ENCODE data around the gene SMIM7. TPM values are rescaled to one million over a fixed set of nuclear protein-coding genes. Genes with fewer than 3 reads are reported as not detected.

SMIM7 gene
- total RNA-seq, 2 experiments from 2014 or later, result 48.1 to 59.2 TPM

- Mint-ChIP-seq H3K27ac (no peak overlapping the region), H3K4me3 (no peak overlapping the region), H3K27me3 (no peaks in the 10 kb centered on the region), H3K9me3 (no peaks in the 10 kb centered on the region), H3K4me1 (peaks cover 32% of the 10 kb centered on the region), H3K36me3 (no peaks in the 10 kb centered on the region)
- DNase-seq, result no peak
Observed at GRCh38 chr19:16601378-16602052, 58.4 kb downstream of the SMIM7 start.

- no peak overlapping the region for H3K4me3 Mint-ChIP-seq
- H3K27ac Mint-ChIP-seq, result no peak overlapping the region
- no peaks in the 10 kb centered on the region for H3K27me3 Mint-ChIP-seq
- no peaks in the 10 kb centered on the region for H3K9me3 Mint-ChIP-seq
- no peaks in the 10 kb centered on the region for H3K36me3 Mint-ChIP-seq
- peaks cover 37% of the 10 kb centered on the region for H3K4me1 Mint-ChIP-seq
- DNase-seq, result no peak
Observed at GRCh38 chr19:16600824-16601223, 59.1 kb downstream of the SMIM7 start.

GRCh38 chr19:16599655-16600346 lies 60.1 kb downstream of the SMIM7 start:
- H3K9me3 Mint-ChIP-seq, result no peaks in the 10 kb centered on the region
- no peak overlapping the region for H3K4me3 Mint-ChIP-seq

GRCh38 chr19:16598848-16599247 lies 61.1 kb downstream of the SMIM7 start:
- Mint-ChIP-seq H3K27me3 (no peaks in the 10 kb centered on the region), H3K27ac (no peak overlapping the region), H3K36me3 (no peaks in the 10 kb centered on the region), H3K9me3 (no peaks in the 10 kb centered on the region), H3K4me1 (peaks cover 42% of the 10 kb centered on the region), H3K4me3 (no peak overlapping the region)
- DNase-seq, result no peak

More at GRCh38 chr19:16599655-16600346, 60.1 kb downstream of the SMIM7 start:
- Mint-ChIP-seq H3K27me3 (no peaks in the 10 kb centered on the region), H3K27ac (no peak overlapping the region), H3K4me1 (peaks cover 39% of the 10 kb centered on the region), H3K36me3 (no peaks in the 10 kb centered on the region)
- no peak for DNase-seq

GRCh38 chr19:16596399-16596798 lies 63.5 kb downstream of the SMIM7 start:
- DNase-seq, result no peak
- Mint-ChIP-seq H3K27me3 (no peaks in the 10 kb centered on the region), H3K36me3 (peaks cover 3% of the 10 kb centered on the region), H3K9me3 (no peaks in the 10 kb centered on the region), H3K4me3 (no peak overlapping the region), H3K4me1 (peaks cover 57% of the 10 kb centered on the region), H3K27ac (no peak overlapping the region)

Other genes starting within 250 kb of the SMIM7 start
- gene EPS15L1, start 188.2 kb downstream of the SMIM7 start, total RNA-seq, result 10 to 100 TPM; 25.1 to 25.8 TPM
- gene CALR3, start 164.0 kb downstream of the SMIM7 start, total RNA-seq, result under 1 TPM in 1 of 2 experiments, not detected in 1; 0.16 TPM
- gene C19orf44, start 163.8 kb downstream of the SMIM7 start, total RNA-seq, result 1 to 10 TPM; 2.7 to 3.0 TPM
- gene CHERP, start 117.7 kb downstream of the SMIM7 start, total RNA-seq, result 10 to 100 TPM; 82.3 to 93.7 TPM
- 10 to 100 TPM; 46.7 TPM for gene SLC35E1, start 87.7 kb downstream of the SMIM7 start, total RNA-seq
- 10 to 100 TPM; 16.0 to 17.2 TPM for gene MED26, start 31.9 kb downstream of the SMIM7 start, total RNA-seq
- gene TMEM38A, start 995 bp upstream of the SMIM7 start, total RNA-seq, result 1 to 10 TPM in 1 of 2 experiments, under 1 TPM in 1; 0.70 to 1.2 TPM
- not detected for gene NWD1, start 59.7 kb upstream of the SMIM7 start, total RNA-seq
- gene SIN3B, start 169.3 kb upstream of the SMIM7 start, total RNA-seq, result 10 to 100 TPM; 27.4 to 28.6 TPM
- gene F2RL3, start 228.9 kb upstream of the SMIM7 start, total RNA-seq, result not detected

Measured in activated naive CD8-positive, alpha-beta T cell treated with anti-CD3 and anti-CD28 coated beads for 36 hours (primary cell).